Prostate gland (tissue), 2 donors: Measurements from ENCODE around the gene XRCC3. TPM values are rescaled to one million over a fixed set of nuclear protein-coding genes. Genes with fewer than 3 reads are reported as not detected.

Experiments
- DNase-seq: peaks from one replicate; pipeline ENCODE4 v3.0.0-alpha.2; 2019; ENCODE audit warnings: low spot score
- H3K27ac ChIP-seq, 2 donors: fragments of 200-600 bp; sonication (generic); 2 replicates each; pipeline ENCODE4 v1.5.1; 2017 to 2019
- H3K27me3 ChIP-seq: fragments of 200-600 bp; sonication (generic); replicated peaks from 2 replicates; pipeline ENCODE4 v1.5.1; 2019; ENCODE audit not compliant: insufficient read depth
- H3K36me3 ChIP-seq, 2 donors: fragments of 200-600 bp; sonication (generic); 1 replicate in 1 of 2; 2 replicates in 1 of 2; pipeline versions ENCODE4 v1.5.1 to v1.8.1; 2017 to 2019
- H3K4me1 ChIP-seq: fragments of 200-600 bp; sonication (generic); replicated peaks from 2 replicates; pipeline ENCODE4 v1.5.1; 2019
- H3K4me3 ChIP-seq, 2 donors: fragments of 200-600 bp; sonication (generic); 2 replicates each; pipeline ENCODE4 v1.5.1; 2017 to 2019
- H3K9me3 ChIP-seq: fragments of 200-600 bp; sonication (generic); 2 replicates; pipeline ENCODE4 v1.5.1; 2017
- POLR2A ChIP-seq: fragments of 450-650 bp; IDR thresholded peaks from one replicate; pipeline ENCODE4 v1.6.1; 2016; ENCODE audit warnings: antibody characterized with exemption, mild to moderate bottlenecking
- POLR2AphosphoS5 ChIP-seq: sonication (generic); formaldehyde crosslinking; IDR thresholded peaks from one replicate; pipeline ENCODE4 v1.6.1; 2017; ENCODE audit warnings: antibody characterized with exemption
- WGBS: methylation state at CpG from one replicate; pipeline ENCODE4 v1.1.5; 2018; 5-methylcytosine and 5-hydroxymethylcytosine counted together
- intact Hi-C: fragments of 100-400 bp; cut with DNase I; formaldehyde crosslinking; loops from one replicate; pipeline ENCODE4 v1.14.2; 2022
- total RNA-seq, 2 donors: library from RNA; depleted of rRNA; stranded (reverse); fragments of >200 nt; gene quantifications; one replicate each; pipeline ENCODE4 v1.1.0, GENCODE V29; 2016
- TF ChIP-seq, protein P1 (sequence below), 4 experiments: fragments of 200-600 bp in 2 of 4; fragments of 450-650 bp in 2 of 4; sonication (generic) in 2 of 4; IDR thresholded peaks; 1 replicate in 3 of 4; 2 replicates in 1 of 4; pipeline ENCODE4 v1.5.1; 2016 to 2019; ENCODE audit warnings: antibody characterized with exemption in 4 of 4, mild to moderate bottlenecking in 2 of 4, moderate library complexity in 2 of 4

The XRCC3 gene
- total RNA-seq, 2 donors from 2014 or later: 24.7 to 33.2 TPM

GRCh38 chr14:103731481-103731880, 16.2 kb upstream of the XRCC3 start:
- WGBS: 91% methylated on average over 15 of the region's 15 CpGs
- H3K27me3 ChIP-seq: no peaks in the 10 kb centered on the region
- no peak for DNase-seq
- no peaks in the 10 kb centered on the region for H3K36me3 ChIP-seq
- no peaks in the 10 kb centered on the region for H3K9me3 ChIP-seq
- TF ChIP-seq, protein P1, sequence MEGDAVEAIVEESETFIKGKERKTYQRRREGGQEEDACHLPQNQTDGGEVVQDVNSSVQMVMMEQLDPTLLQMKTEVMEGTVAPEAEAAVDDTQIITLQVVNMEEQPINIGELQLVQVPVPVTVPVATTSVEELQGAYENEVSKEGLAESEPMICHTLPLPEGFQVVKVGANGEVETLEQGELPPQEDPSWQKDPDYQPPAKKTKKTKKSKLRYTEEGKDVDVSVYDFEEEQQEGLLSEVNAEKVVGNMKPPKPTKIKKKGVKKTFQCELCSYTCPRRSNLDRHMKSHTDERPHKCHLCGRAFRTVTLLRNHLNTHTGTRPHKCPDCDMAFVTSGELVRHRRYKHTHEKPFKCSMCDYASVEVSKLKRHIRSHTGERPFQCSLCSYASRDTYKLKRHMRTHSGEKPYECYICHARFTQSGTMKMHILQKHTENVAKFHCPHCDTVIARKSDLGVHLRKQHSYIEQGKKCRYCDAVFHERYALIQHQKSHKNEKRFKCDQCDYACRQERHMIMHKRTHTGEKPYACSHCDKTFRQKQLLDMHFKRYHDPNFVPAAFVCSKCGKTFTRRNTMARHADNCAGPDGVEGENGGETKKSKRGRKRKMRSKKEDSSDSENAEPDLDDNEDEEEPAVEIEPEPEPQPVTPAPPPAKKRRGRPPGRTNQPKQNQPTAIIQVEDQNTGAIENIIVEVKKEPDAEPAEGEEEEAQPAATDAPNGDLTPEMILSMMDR (IDR thresholded peaks at IDR 0.05): no peak
- no peak for TF ChIP-seq POLR2AphosphoS5
- no peak for TF ChIP-seq POLR2A
- peaks cover 58% of the 10 kb centered on the region for H3K4me1 ChIP-seq
- no peak overlapping the region for H3K4me3 ChIP-seq
- H3K27ac ChIP-seq: peak overlapping the region; percentile 50 to 88
- intact Hi-C loops: no loop called here

DNA sequence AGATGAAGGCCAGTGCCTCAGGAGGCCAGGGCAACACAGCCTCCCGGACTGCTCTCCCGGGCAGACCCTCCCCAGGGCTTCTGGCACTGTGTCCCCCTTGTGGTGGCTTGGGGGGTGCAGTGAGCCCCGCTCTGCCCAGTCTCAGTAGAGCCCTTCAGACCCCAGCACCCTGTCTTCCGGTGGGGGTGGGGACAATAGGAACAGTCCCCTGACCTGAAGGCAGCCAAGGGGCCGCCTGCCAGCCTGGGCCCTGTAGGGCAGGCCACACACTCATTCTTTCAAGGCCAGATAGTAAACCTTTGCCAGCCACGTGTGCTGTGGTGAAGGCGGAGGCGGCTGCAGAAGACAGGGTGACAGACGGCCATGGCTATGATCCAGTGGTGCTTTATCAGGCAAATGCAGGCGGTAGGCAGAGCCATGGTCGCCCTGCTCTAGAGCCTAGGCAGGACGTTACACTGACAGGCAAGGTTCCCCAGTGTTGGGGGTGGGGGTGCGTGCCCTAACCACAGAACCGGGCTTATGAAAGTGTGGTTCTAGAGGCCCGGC, 15.3 kb upstream of the XRCC3 start:
- Histone ChIP-seq H3K36me3 (no peaks in the 10 kb centered on the region), H3K27ac (peak overlapping the region; percentile 88)

DNA sequence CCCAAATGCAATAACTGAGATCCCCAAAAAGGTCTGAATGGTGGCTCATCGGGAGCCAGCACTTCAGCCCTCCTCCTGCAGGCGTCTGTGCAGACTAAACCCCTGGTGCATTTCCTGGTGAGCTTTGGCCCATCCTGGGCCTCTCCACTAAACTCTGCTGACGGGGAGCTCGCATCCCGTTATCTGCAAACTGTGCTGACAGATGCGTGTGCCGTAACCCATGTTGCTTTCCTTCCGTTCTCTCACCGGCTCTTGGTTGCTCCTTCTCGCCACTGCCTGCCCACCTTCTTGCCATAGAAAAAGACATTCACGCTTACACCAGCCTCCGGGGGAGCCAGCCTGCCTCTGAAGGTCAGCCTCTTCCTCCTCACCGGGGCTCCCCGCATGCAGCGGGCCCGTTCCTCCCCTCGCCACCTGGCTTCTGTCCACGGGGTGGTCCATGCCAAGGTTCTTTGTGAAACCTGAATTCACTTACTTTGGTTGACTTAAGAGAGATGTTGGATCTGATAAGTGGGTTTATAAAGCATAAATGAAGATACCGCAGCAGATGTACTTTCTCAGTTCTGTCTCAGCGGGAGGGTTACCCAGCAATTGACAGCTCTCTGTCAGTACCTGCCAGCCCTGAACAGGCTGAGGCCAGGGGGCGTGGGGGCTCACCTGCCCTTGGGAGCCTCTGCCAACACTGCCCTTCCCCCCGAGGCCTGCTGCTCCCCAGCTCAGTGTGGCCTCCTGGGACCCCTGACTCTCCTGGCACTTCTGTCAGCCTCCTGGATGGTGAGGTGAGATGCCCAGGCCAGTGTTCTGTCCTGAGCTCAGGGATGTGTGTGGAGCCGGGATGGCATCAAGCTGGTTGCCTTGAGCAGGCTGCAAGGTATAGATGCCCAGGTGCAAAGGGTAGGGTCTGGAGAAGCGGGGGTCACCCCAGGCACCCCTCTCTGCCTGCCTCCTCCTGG, 14.5 kb upstream of the XRCC3 start:
- TF ChIP-seq POLR2A (no peak), POLR2AphosphoS5 (no peak)
- TF ChIP-seq, protein P1 (IDR thresholded peaks at IDR 0.05): no peak
- intact Hi-C loops: no loop called here
- Histone ChIP-seq H3K27ac (peak overlapping the region; percentile 88), H3K36me3 (no peaks in the 10 kb centered on the region), H3K4me3 (peak overlapping the region in 1 of 2 donors; percentile 5), H3K9me3 (no peaks in the 10 kb centered on the region), H3K27me3 (no peaks in the 10 kb centered on the region), H3K4me1 (peaks cover 42% of the 10 kb centered on the region)
- WGBS: 30% methylated on average over 23 of the region's 24 CpGs
- no peak for DNase-seq

More for the DNA sequence above, 15.3 kb upstream of the XRCC3 start:
- peaks cover 49% of the 10 kb centered on the region for H3K4me1 ChIP-seq
- no peak for TF ChIP-seq POLR2A
- peak; percentile 72 for TF ChIP-seq POLR2AphosphoS5
- TF ChIP-seq, protein P1 (IDR thresholded peaks at IDR 0.05): peak in 2 of 4 experiments; percentile 14 to 29
- intact Hi-C loops: no loop called here
- WGBS: 22% methylated on average over 13 of the region's 15 CpGs
- DNase-seq: peak; percentile 72
- no peak overlapping the region for H3K4me3 ChIP-seq
- no peaks in the 10 kb centered on the region for H3K9me3 ChIP-seq
- H3K27me3 ChIP-seq: no peaks in the 10 kb centered on the region

GRCh38 chr14:103728721-103729120, 13.5 kb upstream of the XRCC3 start:
- WGBS: 27% methylated on average over 12 of the region's 12 CpGs
- intact Hi-C loops: no loop called here
- peak; percentile 91 for DNase-seq
- H3K9me3 ChIP-seq: no peaks in the 10 kb centered on the region
- H3K27me3 ChIP-seq: no peaks in the 10 kb centered on the region
- peaks cover 47% of the 10 kb centered on the region for H3K4me1 ChIP-seq
- H3K4me3 ChIP-seq: peak overlapping the region in 1 of 2 donors; percentile 5
- TF ChIP-seq POLR2A: no peak
- TF ChIP-seq, protein P1 (IDR thresholded peaks at IDR 0.05): peak in 3 of 4 experiments; percentile 34 to 64 (median 54)
- TF ChIP-seq POLR2AphosphoS5: peak; percentile 91
- peak overlapping the region; percentile 88 for H3K27ac ChIP-seq
- H3K36me3 ChIP-seq: no peaks in the 10 kb centered on the region
